ENCODE measurements around the gene HK1. TPM values are rescaled to one million over a fixed set of nuclear protein-coding genes. Genes with fewer than 3 reads are reported as not detected.

The HK1 gene
- total and polyA plus RNA-seq, 2 of the 4 experiments (the other 2 are of a cell fraction): 53.7 to 90.5 TPM

DNA sequence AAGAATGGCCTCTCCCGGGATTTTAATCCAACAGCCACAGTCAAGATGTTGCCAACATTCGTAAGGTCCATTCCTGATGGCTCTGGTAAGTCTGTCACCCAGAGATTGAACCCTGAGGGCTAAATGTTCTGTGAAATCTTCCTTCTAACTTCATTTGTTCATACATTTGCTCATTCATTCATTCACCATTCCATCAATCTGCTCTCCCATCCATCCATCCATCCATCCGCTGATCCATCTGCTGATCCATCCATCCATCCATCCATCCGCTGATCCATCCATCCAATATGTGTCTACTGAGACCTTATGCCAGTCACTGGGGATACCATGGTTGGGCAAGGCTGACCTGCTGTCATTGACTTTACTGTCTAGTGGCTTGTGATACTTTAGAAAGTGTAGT lies 65.6 kb downstream of the HK1 start:
- Histone ChIP-seq H3K79me1 (ENCODE audit: low read depth in 1 of 2, low read length in 2 of 2) (peaks cover 42 to 89% of the 10 kb centered on the region in 2 experiments), H3K18ac (ENCODE audit: low read depth, low read length) (no peak overlapping the region), H3K23ac (ENCODE audit: low read depth, low read length) (no peak overlapping the region), H3K4me2 (ENCODE audit: low read depth, low read length) (no peak overlapping the region), H3K27me3 (ENCODE audit: control insufficient read depth, insufficient read depth, low read length) (no peaks in the 10 kb centered on the region), H4K8ac (ENCODE audit: low read depth in 2 of 2, low read length in 2 of 2) (no peak overlapping the region), H4K91ac (ENCODE audit: insufficient read depth, low read depth, low read length) (no peak overlapping the region), H3K4me1 (ENCODE audit: control insufficient read depth, insufficient read depth, low read length) (peaks cover 6% of the 10 kb centered on the region), H3K4ac (ENCODE audit: low read depth, low read length) (no peak overlapping the region), H2BK120ac (ENCODE audit: low read depth, low read length) (no peak overlapping the region), H3K4me3 (ENCODE audit: insufficient read depth, low read depth, low read length) (no peak overlapping the region), H3K56ac (ENCODE audit: extremely low read depth, insufficient read depth, low read length) (no peak overlapping the region), H3K36me3 (ENCODE audit: control insufficient read depth, insufficient read depth, low read length) (peaks cover 17% of the 10 kb centered on the region), H2BK15ac (ENCODE audit: low read depth, low read length) (no peak overlapping the region), H2AK9ac (replicated peaks; ENCODE audit: low read depth, low read length, poor library complexity) (no peak overlapping the region), H3K27ac (ENCODE audit: insufficient read depth, low read length) (no peak overlapping the region), H2AK5ac (ENCODE audit: low read depth, low read length) (no peak overlapping the region), H2AFZ (replicated peaks; ENCODE audit: low read length, poor library complexity) (no peak overlapping the region), H3K9me1 (ENCODE audit: insufficient read depth, low read length) (peaks cover 26% of the 10 kb centered on the region), H2BK5ac (ENCODE audit: low read depth, low read length, poor library complexity, severe bottlenecking) (no peak overlapping the region), H3K14ac (replicated peaks; ENCODE audit: low read depth, low read length) (no peak overlapping the region), H3K9me3 (ENCODE audit: control insufficient read depth, insufficient read depth, low read length) (no peaks in the 10 kb centered on the region), H4K5ac (ENCODE audit: low read depth, low read length) (no peak overlapping the region), H2BK20ac (ENCODE audit: low read depth, low read length) (no peak overlapping the region), H3K9ac (ENCODE audit: low read depth, low read length) (no peak overlapping the region), H4K20me1 (ENCODE audit: insufficient read depth, low read length) (peaks cover 46% of the 10 kb centered on the region)
- no peak for DNase-seq
- intact Hi-C loops (cut with micrococcal nuclease) (no loop called here), dilution Hi-C loops (cut with HindIII; ENCODE audit: low sequenced_read_pairs, unreplicated experiment) (no loop called here), in situ Hi-C loops (cut with MboI; ENCODE audit: low sequenced_read_pairs) (no loop called here)
- POLR2A ChIA-PET (ENCODE audit: unreplicated experiment): no interaction called here
- CTCF ChIA-PET: no interaction called here
- 94% methylated on average over 3 of the region's 4 CpGs; no CpG with 5 or more reads in 1 of the 2 experiments for WGBS, 2 experiments (ENCODE audit: extremely low coverage in 2 of 2, insufficient read length in 1 of 2)
- ATAC-seq (ENCODE audit: low read depth): no peak
- TF ChIP-seq RFX5 (IDR thresholded peaks at IDR 0.05; ENCODE audit: low read depth, low read length): no peak
- TF ChIP-seq BHLHE40 (IDR thresholded peaks at IDR 0.05; ENCODE audit: low read depth, low read length): no peak
- no peak for TF ChIP-seq CEBPB (IDR thresholded peaks at IDR 0.05; ENCODE audit: low read depth, low read length)
- TF ChIP-seq, protein P1, sequence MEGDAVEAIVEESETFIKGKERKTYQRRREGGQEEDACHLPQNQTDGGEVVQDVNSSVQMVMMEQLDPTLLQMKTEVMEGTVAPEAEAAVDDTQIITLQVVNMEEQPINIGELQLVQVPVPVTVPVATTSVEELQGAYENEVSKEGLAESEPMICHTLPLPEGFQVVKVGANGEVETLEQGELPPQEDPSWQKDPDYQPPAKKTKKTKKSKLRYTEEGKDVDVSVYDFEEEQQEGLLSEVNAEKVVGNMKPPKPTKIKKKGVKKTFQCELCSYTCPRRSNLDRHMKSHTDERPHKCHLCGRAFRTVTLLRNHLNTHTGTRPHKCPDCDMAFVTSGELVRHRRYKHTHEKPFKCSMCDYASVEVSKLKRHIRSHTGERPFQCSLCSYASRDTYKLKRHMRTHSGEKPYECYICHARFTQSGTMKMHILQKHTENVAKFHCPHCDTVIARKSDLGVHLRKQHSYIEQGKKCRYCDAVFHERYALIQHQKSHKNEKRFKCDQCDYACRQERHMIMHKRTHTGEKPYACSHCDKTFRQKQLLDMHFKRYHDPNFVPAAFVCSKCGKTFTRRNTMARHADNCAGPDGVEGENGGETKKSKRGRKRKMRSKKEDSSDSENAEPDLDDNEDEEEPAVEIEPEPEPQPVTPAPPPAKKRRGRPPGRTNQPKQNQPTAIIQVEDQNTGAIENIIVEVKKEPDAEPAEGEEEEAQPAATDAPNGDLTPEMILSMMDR (conservative IDR thresholded peaks at IDR 0.05; ENCODE audit: low read depth, low read length): no peak
- no peak for TF ChIP-seq POLR2A (IDR thresholded peaks at IDR 0.05; ENCODE audit: low read depth, low read length)
- TF ChIP-seq MAZ (IDR thresholded peaks at IDR 0.05; ENCODE audit: borderline replicate concordance, low read depth, low read length): no peak
- no peak for TF ChIP-seq MAFK (IDR thresholded peaks at IDR 0.05; ENCODE audit: low read depth, low read length)
- no peak for TF ChIP-seq FOS (IDR thresholded peaks at IDR 0.05; ENCODE audit: low read depth, low read length)
- TF ChIP-seq CHD1 (IDR thresholded peaks at IDR 0.05; ENCODE audit: low read depth, low read length): no peak
- no peak for TF ChIP-seq NFE2L2 (IDR thresholded peaks at IDR 0.05; ENCODE audit: low read depth, low read length)
- BruUV-seq (replicated peaks): no TSS peak
